Erythroblast (primary cell): Measurements from ENCODE around the gene ABO.
"Not testable (repeated sequence)": the region's sequence is repeated elsewhere in the genome, so short reads cannot be mapped to it uniquely, and the experiment has no call there.

ENCODE experiments used
- DNase-seq, 2 experiments: peaks; one replicate each; lab custom pipeline; 2025; lab: John Stamatoyannopoulos, UW
- GATA1 ChIP-seq: IDR thresholded peaks from 2 replicates; pipeline ENCODE4 v1.6.1; 2011; ENCODE audit warnings: low read depth, mild to moderate bottlenecking, control low read depth, low read length, moderate library complexity
- POLR2A ChIP-seq: IDR thresholded peaks from 2 replicates; pipeline ENCODE4 v1.6.1; 2011; ENCODE audit warnings: mild to moderate bottlenecking, low read length

The ABO gene

GRCh38 chr9:133221177-133221809 is 53.7 kb downstream of the ABO start:
- TF ChIP-seq GATA1 (no peak), POLR2A (no peak)

GRCh38 chr9:133218049-133218975 is 56.7 kb downstream of the ABO start:
- DNase-seq: not testable (repeated sequence)

More at GRCh38 chr9:133221177-133221809, 53.7 kb downstream of the ABO start:
- DNase-seq: no peak

- DNase-seq: not testable (repeated sequence)
Observed at GRCh38 chr9:133217333-133217988, 57.5 kb downstream of the ABO start.

GRCh38 chr9:133214276-133214675 is 60.7 kb downstream of the ABO start:
- DNase-seq: not testable (repeated sequence)

- no peak for TF ChIP-seq POLR2A
- DNase-seq: no peak
Observed at GRCh38 chr9:133210609-133211008, 64.4 kb downstream of the ABO start.

- DNase-seq: no peak
- TF ChIP-seq POLR2A: no peak
- TF ChIP-seq GATA1: no peak
Observed at GRCh38 chr9:133210202-133210532, 64.8 kb downstream of the ABO start.

GRCh38 chr9:133209327-133210201 is 65.4 kb downstream of the ABO start:
- DNase-seq: not testable (repeated sequence)

GRCh38 chr9:133208880-133209300 is 66.1 kb downstream of the ABO start, which contains the start of gene OBP2B:
TSS of gene OBP2B (minus strand) at chr9:133209250. CDS start at chr9:133209199, 51 bp downstream.
- DNase-seq: not testable (repeated sequence)

GRCh38 chr9:133208171-133208879 is 66.7 kb downstream of the ABO start:
- DNase-seq: not testable (repeated sequence)

GRCh38 chr9:133207540-133208170 is 67.3 kb downstream of the ABO start:
- no peak for DNase-seq
- TF ChIP-seq POLR2A (no peak), GATA1 (no peak)

- no peak for TF ChIP-seq POLR2A
- TF ChIP-seq GATA1: no peak
Observed at GRCh38 chr9:133207021-133207531, 67.9 kb downstream of the ABO start.

GRCh38 chr9:133205996-133206931 is 68.7 kb downstream of the ABO start:
- no peak for DNase-seq
- TF ChIP-seq POLR2A (no peak), GATA1 (no peak)

More at GRCh38 chr9:133207021-133207531, 67.9 kb downstream of the ABO start:
- DNase-seq: no peak

GRCh38 chr9:133205481-133205887 is 69.5 kb downstream of the ABO start:
- not testable (repeated sequence) for DNase-seq
